Mammary epithelial cell (primary cell): ENCODE results near the gene FLRT2.

Experiments used
- CTCF ChIP-seq, 2 donors: IDR thresholded peaks in 1 of 2; conservative IDR thresholded peaks in 1 of 2; 2 replicates each; pipeline ENCODE4 v1.5.1; 2011 to 2012; ENCODE audit warnings: inconsistent platforms in 2 of 2, low read length in 2 of 2, mild to moderate bottlenecking in 2 of 2, control low read depth in 1 of 2, low read depth in 1 of 2; ENCODE audit not compliant: insufficient read depth in 1 of 2; ENCODE audit errors: extremely low read depth in 1 of 2
- EZH2 ChIP-seq: IDR thresholded peaks from 2 replicates; pipeline ENCODE4 v1.6.1; 2012; ENCODE audit warnings: low read length, inconsistent platforms, borderline replicate concordance

- TF ChIP-seq CTCF (conservative IDR thresholded peaks at IDR 0.05 in 1 of 2, IDR thresholded peaks at IDR 0.05 in 1 of 2; ENCODE audit: extremely low read depth in 1 of 2, insufficient read depth in 1 of 2, low read depth in 1 of 2, low read length in 2 of 2): no peak
- TF ChIP-seq EZH2: no peak
Observed at GRCh38 chr14:85529803-85530574, at the start of gene FLRT2.
